ENCODE measurements around the gene THSD4.
"Not testable (repeated sequence)": the region's sequence is repeated elsewhere in the genome, so short reads cannot be mapped to it uniquely, and the experiment has no call there.

Gene THSD4

GRCh38 chr15:71154607-71155200 lies 39.4 kb downstream of the THSD4 start:
- Histone ChIP-seq H3K9me3 (replicated peaks; ENCODE audit: low read length) (no peaks in the 10 kb centered on the region), H3K9ac (ENCODE audit: low read depth, low read length) (no peak overlapping the region), H3K36me3 (ENCODE audit: insufficient read depth, low read length) (peaks cover 21% of the 10 kb centered on the region), H3K27me3 (ENCODE audit: control insufficient read depth, insufficient read depth, low read length) (no peaks in the 10 kb centered on the region), H3K4me1 (ENCODE audit: control insufficient read depth, insufficient read depth, low read length) (peaks cover 26% of the 10 kb centered on the region), H3K4me2 (ENCODE audit: low read length) (no peak overlapping the region), H3K4me3 (ENCODE audit: low read length) (no peak overlapping the region)

DNA sequence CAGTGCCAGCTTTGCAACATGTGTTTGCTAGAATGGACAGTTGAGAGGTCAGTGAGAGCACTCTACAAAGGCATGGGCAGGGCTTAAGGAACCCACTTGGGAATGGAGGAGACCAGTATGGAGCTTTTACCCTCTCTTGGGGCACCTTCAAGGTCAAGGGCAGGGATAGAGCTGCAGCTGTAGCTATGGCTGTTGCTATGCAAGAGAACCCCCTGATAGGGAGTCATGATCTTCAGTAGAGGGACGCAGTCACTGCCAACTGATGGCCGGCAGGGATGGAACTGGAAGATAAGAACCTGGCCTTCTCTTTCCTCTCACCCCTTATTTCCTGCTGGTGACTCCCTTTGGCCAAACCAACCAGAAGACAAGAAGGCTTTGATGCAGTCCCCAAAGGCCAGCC lies 40.3 kb downstream of the THSD4 start:
- Histone ChIP-seq H3K27me3 (ENCODE audit: control insufficient read depth, insufficient read depth, low read length) (no peaks in the 10 kb centered on the region), H3K36me3 (ENCODE audit: insufficient read depth, low read length) (peaks cover 21% of the 10 kb centered on the region), H3K4me3 (ENCODE audit: low read length) (no peak overlapping the region), H3K4me2 (ENCODE audit: low read length) (no peak overlapping the region), H3K9ac (ENCODE audit: low read depth, low read length) (no peak overlapping the region), H3K4me1 (ENCODE audit: control insufficient read depth, insufficient read depth, low read length) (peaks cover 18% of the 10 kb centered on the region), H3K9me3 (replicated peaks; ENCODE audit: low read length) (no peaks in the 10 kb centered on the region)

DNA sequence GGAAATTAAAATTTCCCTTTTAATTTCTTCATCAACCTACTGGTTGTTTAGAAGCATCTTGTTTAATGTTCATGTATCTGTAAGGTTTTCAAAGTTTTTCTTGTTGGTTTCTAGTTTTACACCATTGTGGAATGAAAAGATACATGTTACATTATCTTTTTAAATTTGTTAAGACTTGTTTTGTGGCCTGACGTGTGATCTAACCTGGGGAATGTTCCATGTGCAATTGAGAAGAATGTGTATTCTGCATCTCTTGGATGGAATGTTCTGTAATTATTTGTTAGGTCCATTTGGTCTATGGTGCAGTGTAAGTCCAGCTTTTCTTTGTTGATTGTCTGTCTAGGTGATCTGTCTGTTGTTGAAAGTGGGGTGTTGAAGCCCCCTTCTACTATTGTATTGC lies 45.7 kb downstream of the THSD4 start:
- Histone ChIP-seq H3K36me3 (ENCODE audit: insufficient read depth, low read length) (no peaks in the 10 kb centered on the region), H3K9ac (ENCODE audit: low read depth, low read length) (no peak overlapping the region), H3K4me1 (ENCODE audit: control insufficient read depth, insufficient read depth, low read length) (peaks cover 10% of the 10 kb centered on the region)

DNA sequence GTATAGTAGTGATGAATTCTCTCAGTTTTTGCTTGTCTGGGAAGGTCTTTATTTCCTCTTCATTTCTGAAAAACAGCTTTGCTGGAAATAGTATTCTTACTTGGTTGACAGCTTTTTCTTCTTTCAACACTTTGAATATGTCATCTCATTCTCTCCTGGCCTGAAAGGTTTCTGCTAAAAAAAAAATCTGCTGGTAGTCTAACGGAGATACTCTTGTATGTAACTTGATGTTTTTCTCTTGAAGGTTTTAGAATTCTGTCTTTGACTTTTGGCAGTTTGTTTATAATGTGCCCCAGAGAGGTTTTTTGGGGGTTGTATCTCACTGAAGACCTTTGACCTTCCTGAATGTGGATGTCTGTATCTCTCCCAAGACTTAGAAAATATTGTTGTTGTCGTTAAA lies 47.0 kb downstream of the THSD4 start:
- Histone ChIP-seq H3K36me3 (ENCODE audit: insufficient read depth, low read length) (no peaks in the 10 kb centered on the region), H3K4me3 (ENCODE audit: low read length) (no peak overlapping the region), H3K9me3 (replicated peaks; ENCODE audit: low read length) (no peaks in the 10 kb centered on the region), H3K27me3 (ENCODE audit: control insufficient read depth, insufficient read depth, low read length) (no peaks in the 10 kb centered on the region), H3K4me2 (ENCODE audit: low read length) (no peak overlapping the region), H3K9ac (ENCODE audit: low read depth, low read length) (no peak overlapping the region), H3K4me1 (ENCODE audit: control insufficient read depth, insufficient read depth, low read length) (peaks cover 10% of the 10 kb centered on the region)

More for the DNA sequence above, 45.7 kb downstream of the THSD4 start:
- H3K4me2 ChIP-seq (ENCODE audit: low read length), result no peak overlapping the region
- H3K9me3 ChIP-seq (replicated peaks; ENCODE audit: low read length), result no peaks in the 10 kb centered on the region
- H3K4me3 ChIP-seq (ENCODE audit: low read length), result no peak overlapping the region
- H3K27me3 ChIP-seq (ENCODE audit: control insufficient read depth, insufficient read depth, low read length), result no peaks in the 10 kb centered on the region

DNA sequence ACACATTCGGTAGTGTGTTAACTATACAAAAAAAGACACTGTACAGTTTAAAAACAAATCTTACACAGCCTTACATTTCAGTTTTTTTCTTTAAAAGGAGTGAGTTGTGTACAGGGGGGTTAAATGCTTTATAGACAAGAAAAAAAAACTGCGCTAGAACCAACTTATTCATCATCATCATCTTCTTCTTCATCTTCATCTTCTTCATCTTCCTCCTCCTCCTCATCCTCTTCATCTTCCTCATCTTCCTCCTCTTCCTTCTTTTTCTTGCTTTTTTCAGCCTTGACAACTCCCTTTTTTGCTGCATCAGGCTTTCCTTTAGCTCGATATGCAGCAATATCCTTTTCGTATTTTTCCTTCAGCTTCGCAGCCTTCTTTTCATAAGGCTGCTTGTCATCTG lies 49.3 kb downstream of the THSD4 start:
- not testable (repeated sequence) for H3K4me3 ChIP-seq (ENCODE audit: low read length); H3K4me2 ChIP-seq (ENCODE audit: low read length); H3K27me3 ChIP-seq (ENCODE audit: control insufficient read depth, insufficient read depth, low read length); H3K4me1 ChIP-seq (ENCODE audit: control insufficient read depth, insufficient read depth, low read length); H3K36me3 ChIP-seq (ENCODE audit: insufficient read depth, low read length); H3K9me3 ChIP-seq (replicated peaks; ENCODE audit: low read length); H3K9ac ChIP-seq (ENCODE audit: low read depth, low read length)

GRCh38 chr15:71167445-71168165 lies 52.3 kb downstream of the THSD4 start:
- Histone ChIP-seq H3K4me3 (ENCODE audit: low read length) (no peak overlapping the region), H3K4me2 (ENCODE audit: low read length) (no peak overlapping the region), H3K9ac (ENCODE audit: low read depth, low read length) (no peak overlapping the region), H3K4me1 (ENCODE audit: control insufficient read depth, insufficient read depth, low read length) (no peaks in the 10 kb centered on the region), H3K36me3 (ENCODE audit: insufficient read depth, low read length) (no peaks in the 10 kb centered on the region), H3K27me3 (ENCODE audit: control insufficient read depth, insufficient read depth, low read length) (no peaks in the 10 kb centered on the region), H3K9me3 (replicated peaks; ENCODE audit: low read length) (no peaks in the 10 kb centered on the region)

DNA sequence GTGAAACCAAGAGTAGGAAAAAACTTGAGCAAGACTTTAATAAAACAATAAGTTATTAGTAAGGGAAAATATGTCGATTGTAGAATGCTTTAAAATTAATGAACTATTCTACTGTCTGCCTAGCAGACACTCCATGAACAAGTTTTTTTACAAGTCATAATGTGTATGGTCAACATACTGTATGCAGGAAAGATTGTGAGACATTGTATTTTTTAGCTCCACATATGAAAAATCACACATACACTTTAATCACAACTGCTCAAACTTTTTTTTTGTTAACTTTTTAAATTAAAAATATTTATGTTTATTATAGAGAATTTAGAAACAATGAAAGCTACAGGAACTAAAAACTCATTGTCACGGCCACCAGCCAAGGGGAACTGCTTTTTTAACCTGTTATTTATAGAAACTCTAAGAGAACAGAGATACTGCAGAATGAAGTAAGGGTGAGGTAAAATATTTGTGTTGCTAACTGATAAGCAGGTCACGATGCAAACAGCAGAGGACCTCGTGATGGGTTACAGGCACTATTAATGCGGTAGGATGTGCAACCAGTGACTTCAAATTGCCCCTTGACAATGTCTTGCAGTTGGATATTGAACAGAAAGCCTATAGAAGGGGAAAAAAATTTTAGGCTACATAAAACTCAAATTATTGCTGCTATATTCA lies 53.0 kb downstream of the THSD4 start:
- H3K9me3 ChIP-seq (replicated peaks; ENCODE audit: low read length), result peaks cover 2% of the 10 kb centered on the region
- H3K4me2 ChIP-seq (ENCODE audit: low read length), result no peak overlapping the region
- no peak overlapping the region for H3K4me3 ChIP-seq (ENCODE audit: low read length)
- no peaks in the 10 kb centered on the region for H3K4me1 ChIP-seq (ENCODE audit: control insufficient read depth, insufficient read depth, low read length)
- H3K9ac ChIP-seq (ENCODE audit: low read depth, low read length), result no peak overlapping the region
- no peaks in the 10 kb centered on the region for H3K36me3 ChIP-seq (ENCODE audit: insufficient read depth, low read length)
- no peaks in the 10 kb centered on the region for H3K27me3 ChIP-seq (ENCODE audit: control insufficient read depth, insufficient read depth, low read length)

DNA sequence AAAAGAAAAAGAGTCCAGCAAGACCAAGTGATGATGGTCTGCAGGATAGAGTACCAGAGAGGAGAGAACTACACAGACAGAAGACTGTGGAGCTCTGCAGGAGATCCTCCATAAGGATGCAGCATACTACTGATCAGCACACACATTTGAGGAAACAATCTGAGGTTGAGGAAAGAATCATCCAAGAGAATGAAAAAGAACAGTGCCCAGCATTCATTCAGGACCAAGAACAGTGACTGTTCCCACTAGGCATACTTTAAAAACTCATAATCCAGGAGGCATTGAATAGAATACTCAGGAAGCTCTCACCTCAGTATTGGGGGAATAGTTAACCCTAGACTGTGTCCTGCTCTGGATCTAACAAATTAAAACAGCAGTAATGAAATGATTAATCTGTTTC lies 54.9 kb downstream of the THSD4 start:
- no peak overlapping the region for H3K4me3 ChIP-seq (ENCODE audit: low read length)
- H3K36me3 ChIP-seq (ENCODE audit: insufficient read depth, low read length), result no peaks in the 10 kb centered on the region
- H3K4me2 ChIP-seq (ENCODE audit: low read length), result no peak overlapping the region
- no peaks in the 10 kb centered on the region for H3K4me1 ChIP-seq (ENCODE audit: control insufficient read depth, insufficient read depth, low read length)
- H3K27me3 ChIP-seq (ENCODE audit: control insufficient read depth, insufficient read depth, low read length), result no peaks in the 10 kb centered on the region
- H3K9me3 ChIP-seq (replicated peaks; ENCODE audit: low read length), result peaks cover 2% of the 10 kb centered on the region
- H3K9ac ChIP-seq (ENCODE audit: low read depth, low read length), result no peak overlapping the region

DNA sequence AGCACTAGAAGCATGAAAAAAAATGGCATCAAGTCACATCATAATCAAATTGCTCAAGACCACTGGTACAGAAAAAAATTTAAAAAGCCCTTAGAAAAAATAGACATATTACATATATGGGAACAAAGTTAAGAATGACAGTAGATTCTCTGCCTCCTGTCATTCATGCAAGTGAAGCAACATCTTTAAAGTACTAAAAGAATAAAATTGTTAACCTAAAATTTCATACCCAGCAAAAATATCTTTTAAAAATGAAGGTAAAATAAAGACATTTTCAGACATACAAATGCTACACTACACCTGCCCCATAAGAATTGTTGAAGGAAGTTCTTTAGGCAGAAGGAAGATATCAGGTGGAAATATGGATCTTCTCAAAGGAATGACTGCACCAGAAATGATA lies 55.9 kb downstream of the THSD4 start:
- Histone ChIP-seq H3K36me3 (ENCODE audit: insufficient read depth, low read length) (no peaks in the 10 kb centered on the region), H3K9me3 (replicated peaks; ENCODE audit: low read length) (peaks cover 2% of the 10 kb centered on the region), H3K4me2 (ENCODE audit: low read length) (no peak overlapping the region), H3K4me1 (ENCODE audit: control insufficient read depth, insufficient read depth, low read length) (no peaks in the 10 kb centered on the region), H3K9ac (ENCODE audit: low read depth, low read length) (no peak overlapping the region), H3K4me3 (ENCODE audit: low read length) (no peak overlapping the region), H3K27me3 (ENCODE audit: control insufficient read depth, insufficient read depth, low read length) (no peaks in the 10 kb centered on the region)

DNA sequence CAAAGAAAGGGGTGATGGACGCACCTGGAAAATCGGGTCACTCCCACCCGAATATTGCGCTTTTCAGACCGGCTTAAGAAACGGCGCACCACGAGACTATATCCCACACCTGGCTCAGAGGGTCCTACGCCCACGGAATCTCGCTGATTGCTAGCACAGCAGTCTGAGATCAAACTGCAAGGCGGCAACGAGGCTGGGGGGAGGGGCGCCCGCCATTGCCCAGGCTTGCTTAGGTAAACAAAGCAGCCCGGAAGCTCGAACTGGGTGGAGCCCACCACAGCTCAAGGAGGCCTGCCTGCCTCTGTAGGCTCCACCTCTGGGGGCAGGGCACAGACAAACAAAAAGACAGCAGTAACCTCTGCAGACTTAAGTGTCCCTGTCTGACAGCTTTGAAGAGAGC lies 59.1 kb downstream of the THSD4 start:
- H3K4me2 ChIP-seq (ENCODE audit: low read length); H3K36me3 ChIP-seq (ENCODE audit: insufficient read depth, low read length); H3K27me3 ChIP-seq (ENCODE audit: control insufficient read depth, insufficient read depth, low read length); H3K9ac ChIP-seq (ENCODE audit: low read depth, low read length); H3K4me1 ChIP-seq (ENCODE audit: control insufficient read depth, insufficient read depth, low read length); H3K4me3 ChIP-seq (ENCODE audit: low read length); H3K9me3 ChIP-seq (replicated peaks; ENCODE audit: low read length): not testable (repeated sequence)

DNA sequence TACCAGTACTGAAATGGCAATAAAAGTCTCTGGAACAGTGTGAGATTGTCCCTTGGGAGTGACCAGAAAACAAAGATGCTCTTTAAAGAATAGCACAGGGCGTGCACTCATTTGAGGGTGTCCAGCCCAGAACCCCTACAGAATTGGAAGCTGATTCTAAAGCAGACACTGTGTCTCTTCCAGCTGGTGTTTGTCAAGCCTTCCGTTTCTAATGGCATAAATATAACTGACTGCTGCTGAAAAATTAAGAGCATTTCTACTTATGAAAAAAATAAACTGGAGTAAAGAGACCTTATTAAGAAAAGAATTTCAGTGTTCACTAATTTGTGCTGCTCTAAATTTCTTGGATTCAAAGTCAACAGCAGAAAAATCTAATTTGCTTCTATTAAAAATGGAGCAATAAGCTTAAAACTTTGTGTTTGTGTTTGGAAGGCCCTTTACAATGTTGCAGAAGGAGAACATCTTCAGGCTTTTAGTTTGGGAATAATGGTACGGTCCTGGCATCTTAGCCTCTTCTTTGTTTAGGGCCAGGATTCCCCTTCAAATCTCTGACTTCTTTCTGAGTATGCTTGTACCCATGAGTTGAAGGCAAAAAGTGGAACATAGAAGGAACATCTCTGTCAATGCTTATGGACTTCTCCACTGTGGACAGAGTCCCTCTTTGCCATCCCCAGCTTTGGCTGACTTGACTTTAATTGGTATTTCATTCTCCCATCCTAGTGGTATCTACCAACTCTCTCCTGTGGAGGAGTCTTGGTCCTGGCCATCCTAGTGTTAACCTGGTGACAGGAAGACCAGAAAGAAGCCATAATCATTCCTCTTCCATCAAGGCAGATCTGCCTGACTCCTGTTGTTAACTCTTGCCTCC lies 65.9 kb downstream of the THSD4 start:
- Histone ChIP-seq H3K4me1 (ENCODE audit: control insufficient read depth, insufficient read depth, low read length) (no peaks in the 10 kb centered on the region), H3K4me2 (ENCODE audit: low read length) (no peak overlapping the region), H3K9me3 (replicated peaks; ENCODE audit: low read length) (no peaks in the 10 kb centered on the region), H3K4me3 (ENCODE audit: low read length) (no peak overlapping the region), H3K9ac (ENCODE audit: low read depth, low read length) (no peak overlapping the region), H3K27me3 (ENCODE audit: control insufficient read depth, insufficient read depth, low read length) (no peaks in the 10 kb centered on the region), H3K36me3 (ENCODE audit: insufficient read depth, low read length) (no peaks in the 10 kb centered on the region)

Measured in skeletal muscle satellite cell (primary cell).